GM23248 (cell line): ENCODE data around the gene TBL3.

Experiments used
- EZH2 ChIP-seq: fragments of 200-600 bp; sonication (generic); IDR thresholded peaks from 2 replicates; pipeline ENCODE4 v1.6.1; 2018; ENCODE audit warnings: antibody characterized with exemption, mild to moderate bottlenecking; ENCODE audit not compliant: insufficient read depth, poor library complexity, severe bottlenecking
- EZH2phosphoT487 ChIP-seq: fragments of 200-600 bp; sonication (generic); IDR thresholded peaks from 2 replicates; pipeline ENCODE4 v1.6.1; 2018; ENCODE audit warnings: antibody characterized with exemption, moderate library complexity, mild to moderate bottlenecking, low read depth; ENCODE audit not compliant: insufficient read depth

DNA sequence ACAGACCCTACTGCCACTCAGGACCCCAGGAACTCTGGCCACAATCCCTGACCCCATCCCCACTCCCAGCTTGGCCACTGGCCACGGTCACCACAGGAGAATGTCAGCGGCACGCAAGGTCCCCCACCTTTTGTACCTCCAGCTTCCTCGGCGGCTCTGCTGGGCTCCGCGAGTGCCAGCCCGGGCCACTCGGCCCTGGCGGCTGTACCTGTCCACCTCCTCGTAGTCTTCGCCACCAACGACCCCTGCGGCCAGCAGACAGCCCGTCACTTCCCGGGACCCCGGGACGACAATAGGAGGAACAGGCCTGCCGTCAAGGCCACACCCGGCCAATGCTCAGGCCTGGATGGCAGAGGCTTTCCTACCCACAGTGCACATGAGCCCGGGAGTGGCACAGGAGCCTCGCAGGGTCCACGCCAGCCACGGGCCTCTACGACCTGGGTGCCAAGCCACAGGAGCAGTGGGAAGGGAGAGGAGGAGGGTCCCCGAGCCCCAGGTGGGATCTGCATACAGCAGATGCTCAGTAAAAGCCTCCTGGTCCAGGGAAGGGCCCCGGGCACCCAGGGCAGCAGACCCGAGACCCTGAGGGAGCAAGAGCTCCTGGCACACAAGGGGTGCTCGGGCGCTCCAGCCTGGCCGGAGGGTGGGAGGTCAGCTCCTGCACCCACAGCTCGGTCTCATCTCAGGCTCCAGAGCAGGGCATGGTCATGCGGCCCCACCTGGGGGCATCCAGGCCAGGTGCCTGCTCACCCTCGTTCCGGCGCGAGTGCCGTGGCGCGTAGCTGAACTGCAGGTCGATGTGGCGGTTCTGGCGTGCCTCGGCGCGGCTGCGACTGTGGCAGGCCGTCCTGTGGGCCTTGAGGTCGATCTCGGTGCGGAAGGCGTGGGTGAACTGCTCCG, 29.9 kb downstream of the TBL3 start:
- no peak for TF ChIP-seq EZH2
- TF ChIP-seq EZH2phosphoT487, result no peak
